HepG2 (cell line): ENCODE results near the gene NCOA7.

Experiments
- CHD2 ChIP-seq: IDR thresholded peaks from 2 replicates; pipeline ENCODE4 v1.6.1; 2011; ENCODE audit warnings: low read depth, low read length, improper control_type of control experiment
- CTCF ChIP-seq: sonication (generic); formaldehyde crosslinking; IDR thresholded peaks from 2 replicates; pipeline ENCODE4 v1.5.0; 2020; ENCODE audit warnings: mild to moderate bottlenecking, missing genetic modification reagents, moderate library complexity
- EP300 ChIP-seq, 3 experiments: sonication (generic) in 1 of 3; formaldehyde crosslinking in 1 of 3; IDR thresholded peaks; 2 replicates each; pipeline versions ENCODE4 v1.5.1 to v1.6.1; 2011 to 2020; ENCODE audit warnings: low read depth in 2 of 3, low read length in 2 of 3, borderline replicate concordance in 1 of 3, improper control_type of control experiment in 1 of 3, mild to moderate bottlenecking in 1 of 3, missing genetic modification reagents in 1 of 3, moderate library complexity in 1 of 3
- FIP1L1 ChIP-seq: fragments of 200-400 bp; formaldehyde crosslinking; IDR thresholded peaks from 2 replicates; pipeline ENCODE4 v1.6.1; 2018; ENCODE audit warnings: low read depth, mild to moderate bottlenecking, low read length, moderate library complexity, borderline replicate concordance; ENCODE audit not compliant: insufficient read depth
- MAFF ChIP-seq: IDR thresholded peaks from 2 replicates; pipeline ENCODE4 v1.6.1; 2011; ENCODE audit warnings: low read depth, low read length, improper control_type of control experiment
- PHF21A ChIP-seq: sonication (generic); formaldehyde crosslinking; IDR thresholded peaks from 2 replicates; pipeline ENCODE4 v1.5.0; 2020; ENCODE audit warnings: mild to moderate bottlenecking, missing genetic modification reagents
- POLR2AphosphoS5 ChIP-seq: IDR thresholded peaks from 2 replicates; pipeline ENCODE4 v1.6.1; 2012; ENCODE audit warnings: low read depth, low read length
- POLR2G ChIP-seq: fragments of 200-400 bp; formaldehyde crosslinking; IDR thresholded peaks from 2 replicates; pipeline ENCODE4 v1.6.1; 2018; ENCODE audit warnings: mild to moderate bottlenecking, low read depth, low read length, moderate library complexity
- PTBP1 ChIP-seq: fragments of 200-400 bp; formaldehyde crosslinking; IDR thresholded peaks from 2 replicates; pipeline ENCODE4 v1.6.1; 2018; ENCODE audit warnings: low read length, low read depth; ENCODE audit not compliant: poor library complexity, severe bottlenecking
- SAP130 ChIP-seq: IDR thresholded peaks from 2 replicates; pipeline ENCODE4 v1.6.1; 2016; ENCODE audit warnings: low read depth
- TAF15 ChIP-seq: fragments of 200-400 bp; formaldehyde crosslinking; IDR thresholded peaks from one replicate; pipeline ENCODE4 v1.6.1; 2018; ENCODE audit warnings: mild to moderate bottlenecking, low read depth, low read length; ENCODE audit not compliant: poor library complexity, severe bottlenecking
- ZNF501 ChIP-seq: sonication (generic); formaldehyde crosslinking; IDR thresholded peaks from 2 replicates; pipeline ENCODE4 v1.5.1; 2020; ENCODE audit warnings: mild to moderate bottlenecking, moderate library complexity, missing genetic modification reagents
- ZNF547 ChIP-seq: sonication (generic); formaldehyde crosslinking; IDR thresholded peaks from 2 replicates; pipeline ENCODE4 v1.5.1; 2020; ENCODE audit warnings: mild to moderate bottlenecking, missing genetic modification reagents

DNA sequence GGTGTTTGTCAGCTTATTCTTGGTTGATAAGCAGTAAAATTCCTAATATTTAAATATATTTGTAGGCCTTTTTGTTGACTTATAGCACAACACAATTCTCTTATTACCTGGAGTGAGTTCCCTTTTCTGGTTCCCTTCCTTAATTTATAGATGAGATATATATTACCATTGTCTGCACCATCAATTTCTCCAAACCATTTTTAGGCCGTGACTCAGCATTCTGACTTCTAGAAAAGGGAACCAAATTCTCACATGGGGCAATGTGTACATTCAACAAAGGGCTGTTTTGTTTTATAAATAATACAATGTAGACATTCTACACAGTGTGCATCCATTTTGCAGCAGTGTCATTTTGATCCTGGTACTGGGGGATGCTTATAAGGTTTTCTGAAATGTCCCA lies 52.8 kb downstream of the NCOA7 start:
- TF ChIP-seq FIP1L1 (no peak), CHD2 (no peak), PTBP1 (no peak), PHF21A (CRISPR knock-in tag) (no peak), POLR2G (no peak), ZNF547 (no peak), CTCF (CRISPR knock-in tag) (no peak), EP300 (IDR thresholded peaks at IDR 0.05; ENCODE audit: low read depth in 2 of 2, low read length in 2 of 2) (no peak), EP300 (CRISPR knock-in tag; IDR thresholded peaks at IDR 0.05; ENCODE audit: borderline replicate concordance) (no peak), SAP130 (no peak), POLR2AphosphoS5 (no peak), MAFF (no peak), ZNF501 (CRISPR knock-in tag) (no peak), TAF15 (no peak)
